GM18505 (cell line): ENCODE measurements around the gene SCN4A.
"Not testable (repeated sequence)": the region's sequence is repeated elsewhere in the genome, so short reads cannot be mapped to it uniquely, and the experiment has no call there.

Experiments
- ATAC-seq: cut with Tn5 transposase; IDR thresholded peaks from one replicate; pipeline ENCODE4 v1.9.1; 2021; ENCODE audit not compliant: unreplicated experiment

SCN4A gene

GRCh38 chr17:63898899-63899798 is 73.6 kb downstream of the SCN4A start:
- ATAC-seq: not testable (repeated sequence)

DNA sequence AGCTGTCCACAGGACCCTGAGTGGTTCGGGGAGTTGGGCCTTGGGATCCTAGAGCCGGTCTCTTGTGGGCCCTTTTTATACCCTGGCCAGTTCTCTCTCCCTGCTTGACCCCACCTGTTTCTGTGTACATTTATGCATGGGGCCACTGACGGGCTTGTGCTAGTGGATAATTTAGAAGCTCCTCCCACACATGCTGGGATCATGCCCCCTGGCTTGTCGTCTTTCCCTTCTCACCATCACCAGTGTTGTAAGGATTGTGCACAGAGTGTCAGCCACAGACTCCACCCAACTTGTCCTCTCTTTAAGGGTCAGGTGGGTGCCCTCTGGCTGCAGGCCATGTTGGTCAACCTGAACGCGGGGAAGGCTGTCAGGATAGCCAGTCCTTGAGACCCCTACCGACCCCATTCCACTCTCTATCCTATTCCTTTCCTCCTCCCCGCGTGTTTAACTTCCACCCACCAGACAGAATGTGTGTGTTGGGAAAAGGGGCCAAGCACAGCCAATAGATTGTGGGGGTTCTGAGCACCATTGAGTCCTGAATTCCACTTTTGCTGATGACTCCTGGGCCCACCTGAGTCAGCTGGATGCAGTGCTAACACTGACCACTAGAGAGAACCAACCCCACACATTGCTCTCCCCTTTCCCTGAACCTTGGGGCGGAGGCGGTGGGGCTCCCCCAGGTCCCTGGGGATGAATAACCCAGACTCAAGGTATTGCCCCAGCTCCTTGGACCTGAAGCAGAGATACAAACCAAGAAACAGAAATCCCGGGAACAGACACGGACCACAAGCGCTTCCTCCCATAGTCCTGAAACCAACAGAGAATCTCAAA is 76.0 kb downstream of the SCN4A start, which contains the start of gene CSH1:
Gene CSH1, minus strand, starts transcription at position 51 of the 831 bp plus-strand sequence. CDS start 63 bp downstream, outside the sequence.
- not testable (repeated sequence) for ATAC-seq

DNA sequence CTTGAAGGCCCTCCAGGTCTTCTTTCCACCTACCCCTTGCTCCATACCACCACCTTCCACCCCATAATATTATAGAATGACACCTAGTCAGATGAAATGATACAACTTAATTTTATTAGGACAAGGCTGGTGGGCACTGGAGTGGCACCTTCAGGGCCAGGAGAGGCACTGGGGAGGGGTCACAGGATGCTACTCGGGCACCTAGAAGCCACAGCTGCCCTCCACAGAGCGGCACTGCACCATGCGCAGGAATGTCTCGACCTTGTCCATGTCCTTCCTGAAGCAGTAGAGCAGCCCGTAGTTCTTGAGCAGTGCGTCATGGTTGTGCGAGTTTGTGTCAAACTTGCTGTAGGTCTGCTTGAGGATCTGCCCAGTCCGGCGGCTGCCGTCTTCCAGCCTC is 77.9 kb downstream of the SCN4A start:
- ATAC-seq: not testable (repeated sequence)

- not testable (repeated sequence) for ATAC-seq
Observed at GRCh38 chr17:63894021-63894420, 78.7 kb downstream of the SCN4A start.

- ATAC-seq: not testable (repeated sequence)
Observed at GRCh38 chr17:63892316-63893037, 80.2 kb downstream of the SCN4A start.

DNA sequence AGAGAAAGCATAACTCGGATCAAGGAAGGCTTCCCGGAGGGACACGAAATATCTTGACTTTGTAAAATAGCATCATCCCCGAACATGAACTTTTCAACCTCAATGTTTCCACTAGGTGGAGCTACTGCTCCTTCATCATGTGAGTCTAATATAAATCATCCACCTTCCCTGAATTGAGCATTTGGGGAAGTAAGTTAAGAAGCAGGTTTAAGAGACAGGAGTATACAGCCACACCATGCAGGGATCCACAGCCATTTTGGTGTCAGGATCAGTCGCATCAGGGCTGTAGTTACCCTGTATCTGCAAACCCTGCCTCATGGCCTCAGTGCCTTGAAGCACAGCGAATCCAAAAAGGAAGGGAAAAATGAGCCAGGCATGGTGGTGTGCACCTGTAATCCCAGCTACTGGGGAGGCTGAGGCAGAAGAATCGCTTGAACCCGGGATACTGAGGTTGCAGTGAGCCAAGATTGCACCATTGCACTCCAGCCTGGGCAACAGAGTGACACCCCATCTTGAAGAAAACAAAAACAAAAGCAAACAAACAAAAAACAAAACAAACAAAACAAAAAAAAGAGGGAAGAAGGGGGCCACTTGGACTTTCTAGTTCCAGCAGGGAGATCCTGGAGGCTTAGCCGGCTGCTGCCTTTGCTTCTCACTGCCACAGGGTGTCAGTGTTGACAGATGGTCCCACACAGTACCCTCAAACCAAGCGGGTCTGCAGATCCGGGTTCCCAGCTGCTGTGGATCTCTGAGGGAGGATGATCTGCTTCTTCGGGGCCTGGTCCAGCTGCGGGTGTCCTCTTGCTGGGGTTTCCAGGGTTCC is 83.5 kb downstream of the SCN4A start:
- ATAC-seq: not testable (repeated sequence)
